NCI-H345 treated with DMSO at 0.1 percent for 48 hours (cell line): ENCODE measurements around the gene FUT3.
"Not testable (repeated sequence)": the region's sequence is repeated elsewhere in the genome, so short reads cannot be mapped to it uniquely, and the experiment has no call there.

Source experiments
- DNase-seq: peaks from one replicate; lab custom pipeline; 2025; ENCODE audit not compliant: unreplicated experiment; lab: John Stamatoyannopoulos, UW

FUT3 gene

DNA sequence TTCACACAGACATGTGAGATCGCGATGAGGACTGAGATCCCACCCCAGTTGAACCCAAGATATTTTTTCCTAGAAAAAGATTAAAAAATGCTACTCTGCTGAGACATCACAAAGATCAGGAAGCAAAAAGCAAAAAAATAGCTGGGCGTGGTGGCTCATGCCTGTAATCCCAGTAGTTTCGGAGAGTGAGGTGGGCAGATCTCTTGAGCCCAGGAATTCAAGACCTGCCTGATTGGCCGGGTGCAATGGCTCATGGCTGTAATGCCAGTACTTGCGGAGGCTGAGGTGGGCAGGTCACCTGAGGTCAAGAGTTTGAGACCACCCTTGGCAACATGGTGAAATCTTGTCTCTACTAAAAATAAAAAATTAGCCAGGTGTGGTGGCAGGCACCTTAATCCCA lies 1.1 kb downstream of the FUT3 start:
- no peak for DNase-seq

DNA sequence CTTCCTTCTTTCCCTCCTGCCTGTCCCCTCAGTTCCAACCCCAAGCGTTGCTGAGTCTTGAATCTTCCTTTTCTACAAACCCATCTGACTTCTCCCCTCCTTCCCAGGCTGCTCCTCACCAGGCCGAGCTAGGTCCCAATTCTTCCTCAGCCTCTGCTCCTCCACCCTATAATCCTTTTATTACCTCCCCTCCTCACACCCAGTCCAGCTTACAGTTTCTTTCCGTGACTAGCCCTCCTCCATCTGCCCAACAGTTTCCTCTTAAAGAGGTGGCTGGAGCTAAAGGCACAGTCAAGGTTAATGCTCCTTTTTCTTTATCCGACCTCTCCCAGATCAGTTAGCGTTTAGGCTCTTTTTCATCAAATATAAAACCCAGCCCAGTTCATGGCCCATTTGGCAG lies 2.6 kb downstream of the FUT3 start:
- DNase-seq = not testable (repeated sequence)

- DNase-seq = not testable (repeated sequence)
Observed at GRCh38 chr19:5847846-5848245, 3.4 kb downstream of the FUT3 start.

- DNase-seq = no peak
Observed at GRCh38 chr19:5844456-5845433, 6.5 kb downstream of the FUT3 start.

GRCh38 chr19:5843295-5843927 lies 7.8 kb downstream of the FUT3 start:
- DNase-seq = no peak

DNA sequence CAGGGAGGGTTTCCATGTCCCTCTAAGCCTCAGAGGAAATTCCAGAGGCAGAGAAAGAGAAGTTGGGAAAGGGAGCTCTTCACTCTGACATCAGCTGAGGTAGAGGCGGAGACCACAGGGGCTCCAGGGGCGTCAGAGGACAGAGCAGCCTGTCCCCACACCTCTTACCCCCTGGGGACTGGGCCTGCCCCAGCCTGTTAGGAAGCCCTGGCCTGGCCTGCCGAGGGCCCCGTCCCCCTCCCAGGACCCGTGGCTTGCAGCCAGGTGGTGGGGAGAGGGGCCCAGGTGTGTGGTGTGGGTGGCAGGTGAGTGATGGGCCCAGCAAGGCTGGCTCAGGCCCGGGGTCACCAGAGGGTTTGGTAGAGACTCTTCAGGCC lies 9.5 kb downstream of the FUT3 start:
- not testable (repeated sequence) for DNase-seq

DNA sequence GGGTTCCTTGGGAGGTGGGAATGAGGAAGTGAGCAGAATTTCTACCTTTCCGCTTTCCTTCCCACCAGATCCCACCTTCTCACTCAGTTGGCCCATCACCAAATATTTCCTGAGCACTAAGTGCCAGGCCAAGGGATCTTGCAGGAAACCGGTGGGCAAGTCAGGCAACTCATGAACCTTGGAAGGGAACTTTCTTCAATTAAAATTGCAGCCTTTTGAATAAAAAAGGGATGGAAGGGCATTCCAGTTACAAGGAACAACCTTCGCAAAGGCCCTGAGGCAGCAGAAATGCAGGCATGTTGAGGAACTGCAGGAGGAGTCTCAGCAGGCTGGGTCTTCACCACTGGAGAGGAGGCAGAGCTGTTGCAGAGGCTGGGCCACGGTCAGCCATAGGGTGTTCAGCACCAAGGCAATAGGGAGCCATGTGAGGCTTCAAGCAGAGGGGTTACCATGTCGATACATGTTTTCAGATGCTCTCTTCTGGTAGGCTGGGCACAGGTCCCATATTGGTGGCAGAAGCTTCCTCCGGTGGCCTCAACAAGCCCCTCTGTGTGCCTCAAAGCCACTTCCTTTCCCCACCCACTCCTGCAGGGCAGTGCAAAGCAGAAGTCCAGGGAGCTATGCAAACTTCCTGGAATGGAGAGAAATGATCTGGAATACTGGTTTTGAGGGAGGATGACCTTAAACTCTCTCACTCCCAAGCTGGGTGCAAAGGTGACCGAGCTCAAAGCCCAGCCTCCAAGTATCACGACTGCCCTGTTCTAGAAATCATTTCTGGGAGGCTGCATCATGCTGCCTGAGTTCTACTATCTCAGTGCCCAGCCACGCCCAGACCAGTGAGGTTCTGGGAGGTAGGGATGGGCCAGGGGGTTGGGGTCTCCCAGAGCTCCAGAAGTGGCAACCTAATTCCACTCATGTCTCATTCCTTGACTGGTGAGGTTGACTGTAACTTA lies 11.9 kb downstream of the FUT3 start, which contains the start of gene FUT6:
Gene FUT6, minus strand, starts transcription at position 638 of the 953 bp plus-strand sequence. CDS start 7,135 bp downstream, outside the sequence.
- DNase-seq = no peak

DNA sequence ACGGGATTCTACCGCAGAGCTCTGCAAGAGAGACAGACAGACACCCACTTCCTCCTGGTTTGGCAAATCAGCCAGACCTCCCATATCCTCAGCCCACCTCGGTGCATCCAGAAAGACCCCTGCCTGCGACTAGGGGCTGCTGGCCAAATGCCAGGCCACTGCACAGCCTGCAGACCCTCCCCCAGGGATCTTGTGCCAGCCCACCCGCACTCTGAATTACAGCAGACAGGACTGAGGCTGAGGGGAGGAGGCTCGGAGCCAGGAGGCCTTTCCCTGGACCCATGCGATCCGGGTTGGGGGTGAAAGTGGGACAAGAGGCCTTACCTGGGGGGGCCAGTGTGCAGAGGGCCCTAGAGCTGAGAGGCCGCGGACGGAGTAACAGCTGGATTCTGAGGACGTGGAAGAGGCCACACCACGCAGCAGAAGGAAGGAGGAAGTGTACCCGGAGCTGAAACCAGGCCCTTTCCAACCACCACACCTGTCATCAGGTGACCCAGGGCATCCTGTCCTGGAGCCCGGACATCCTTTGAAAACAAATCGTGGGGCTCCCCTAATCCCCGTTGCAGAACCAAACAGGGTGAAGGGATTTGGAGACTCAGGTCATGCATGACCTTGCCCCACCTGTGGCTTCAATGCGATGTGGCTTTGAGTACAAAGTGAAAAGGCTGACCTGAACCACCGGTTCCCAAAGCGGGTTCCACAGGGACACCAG lies 12.7 kb downstream of the FUT3 start:
- DNase-seq = no peak

DNA sequence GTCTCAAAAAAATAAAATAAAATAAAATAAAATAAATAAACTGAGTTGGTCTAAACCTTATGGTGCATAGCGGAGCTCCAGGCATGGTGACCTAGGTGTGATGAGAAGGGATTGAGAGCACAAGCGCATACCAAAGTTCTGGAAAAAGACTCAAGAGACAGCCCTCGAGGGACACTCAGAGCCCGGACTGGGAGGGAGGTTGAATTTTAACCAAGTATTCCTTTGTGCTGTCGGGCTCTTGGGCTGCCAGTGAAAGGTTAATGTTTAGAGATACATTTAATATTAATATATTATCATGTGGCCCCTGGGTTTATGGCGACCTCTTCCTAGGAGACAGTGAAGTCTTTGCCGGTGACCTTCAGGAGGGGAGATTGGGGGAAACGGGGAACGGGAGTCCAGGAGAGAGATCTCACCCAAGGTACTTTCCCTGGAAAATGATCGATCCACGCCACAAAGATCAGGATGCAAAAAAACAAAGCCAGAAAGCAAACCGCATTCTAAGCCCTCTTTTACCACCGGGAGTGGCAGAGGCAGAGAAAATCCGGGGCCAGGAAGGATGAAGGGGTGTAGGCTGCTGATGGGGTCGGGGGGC lies 13.4 kb downstream of the FUT3 start:
- DNase-seq = no peak

DNA sequence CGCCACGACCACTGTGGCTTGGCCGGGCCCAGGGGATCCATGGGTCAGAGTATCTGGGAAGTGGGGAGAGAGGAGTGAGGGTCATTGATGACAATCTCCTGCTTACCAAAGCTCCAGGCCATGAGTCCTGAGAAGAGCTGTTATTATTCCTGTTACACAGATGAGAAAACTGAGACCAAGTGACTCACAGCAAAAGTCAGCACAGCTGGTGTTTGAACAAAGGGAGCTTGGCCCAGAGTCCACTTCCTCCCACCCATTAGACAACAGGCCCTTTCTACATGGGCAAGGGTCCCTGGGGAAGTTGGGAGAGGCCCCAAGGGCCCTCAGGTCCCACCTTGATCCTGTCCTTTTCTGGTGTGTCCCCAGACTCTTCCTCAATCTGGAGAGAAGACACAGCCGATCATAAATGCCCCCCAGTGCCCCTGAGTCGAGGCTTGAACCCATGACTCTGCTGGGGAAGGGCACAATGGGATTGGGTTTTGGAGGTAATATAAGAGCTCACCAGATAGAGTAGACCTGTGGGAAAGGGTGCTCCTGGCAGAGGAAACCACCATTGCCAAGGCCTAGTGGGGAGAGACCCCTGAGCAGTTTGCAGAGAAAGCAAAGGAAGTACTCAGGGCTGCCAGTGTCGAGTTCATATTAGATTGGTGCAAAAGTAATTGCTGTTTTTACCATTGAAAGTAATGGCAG lies 18.6 kb downstream of the FUT3 start:
- DNase-seq = no peak

- no peak for DNase-seq
Observed at GRCh38 chr19:5832061-5832460, 19.2 kb downstream of the FUT3 start.

- DNase-seq = no peak
Observed at GRCh38 chr19:5831159-5831558, 20.1 kb downstream of the FUT3 start.

- DNase-seq = no peak
Observed at GRCh38 chr19:5829567-5830310, 21.5 kb downstream of the FUT3 start.

DNA sequence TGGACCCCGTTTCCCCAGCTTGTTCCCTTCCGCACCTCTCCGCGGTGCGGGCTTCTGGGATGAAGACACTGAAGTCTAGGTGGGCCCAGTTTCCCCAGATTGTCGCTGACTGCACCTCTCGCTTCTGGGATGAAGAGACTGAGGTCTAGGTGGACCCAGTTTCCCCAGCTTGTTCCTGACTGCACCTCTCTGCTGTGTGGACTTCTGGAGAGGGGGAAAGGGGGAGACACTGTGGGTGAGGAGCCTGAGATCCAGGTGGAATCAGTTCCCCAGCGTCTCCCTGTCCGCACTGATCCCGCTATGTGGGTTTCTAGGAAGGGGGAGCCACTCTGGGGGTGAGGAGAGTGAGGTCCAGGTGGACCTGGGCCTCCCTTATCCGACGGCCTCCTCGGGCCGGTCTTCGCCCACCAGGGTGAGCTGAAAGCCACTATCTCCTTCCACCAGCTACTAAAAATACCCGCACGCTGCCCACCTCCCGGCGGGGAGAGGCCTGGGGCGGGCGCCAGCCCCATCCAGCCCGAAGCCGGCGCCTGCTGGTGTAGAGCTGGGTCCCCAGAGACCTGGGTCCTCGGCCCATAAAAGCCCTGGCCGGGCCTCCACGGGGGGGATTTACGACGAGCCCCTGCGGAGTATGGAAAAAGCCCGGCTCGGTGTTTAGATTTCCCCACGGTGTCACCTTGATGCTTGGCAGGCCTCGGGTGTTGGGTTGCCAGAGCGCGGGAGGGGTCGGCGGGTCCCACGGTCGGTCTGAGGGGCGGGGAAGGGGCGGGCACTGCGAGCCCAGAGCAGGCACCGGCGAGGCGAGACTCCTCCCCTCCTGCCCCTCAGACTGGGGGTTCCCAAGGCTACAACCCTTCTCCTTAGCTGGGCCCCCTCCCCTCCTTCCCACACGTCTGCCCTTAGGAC lies 22.3 kb downstream of the FUT3 start:
- peak; percentile 70 for DNase-seq

DNA sequence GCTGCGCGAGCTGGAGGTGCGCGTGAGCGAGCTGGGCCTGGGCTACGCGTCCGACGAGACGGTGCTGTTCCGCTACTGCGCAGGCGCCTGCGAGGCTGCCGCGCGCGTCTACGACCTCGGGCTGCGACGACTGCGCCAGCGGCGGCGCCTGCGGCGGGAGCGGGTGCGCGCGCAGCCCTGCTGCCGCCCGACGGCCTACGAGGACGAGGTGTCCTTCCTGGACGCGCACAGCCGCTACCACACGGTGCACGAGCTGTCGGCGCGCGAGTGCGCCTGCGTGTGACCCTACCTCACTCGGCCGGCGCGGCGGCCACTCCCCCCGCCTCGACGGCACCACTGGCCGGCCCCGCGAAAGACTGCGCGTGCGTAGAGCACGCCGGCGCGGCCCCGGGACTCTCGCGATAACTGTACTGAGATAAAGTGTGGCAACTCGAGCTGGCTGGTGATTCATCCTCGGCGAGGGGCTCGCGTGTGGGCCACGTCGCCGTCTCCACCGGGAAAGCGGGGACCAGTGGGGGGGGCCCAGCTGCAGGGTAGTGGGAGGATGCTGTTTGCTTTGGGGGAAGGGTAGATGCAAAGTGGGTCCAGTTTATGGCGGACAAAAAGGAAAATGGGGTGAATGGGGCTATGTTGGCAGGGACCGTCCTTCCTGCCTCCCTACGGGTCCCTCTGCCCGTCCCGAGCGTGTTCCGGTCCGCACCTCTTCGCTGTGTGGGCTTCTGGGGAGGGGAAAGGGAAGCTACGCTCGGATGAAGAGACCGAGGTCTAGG lies 23.2 kb downstream of the FUT3 start:
- peak; percentile 98 for DNase-seq

GRCh38 chr19:5827342-5827890 lies 23.8 kb downstream of the FUT3 start:
- no peak for DNase-seq
